WTC11 (cell line): Measurements from ENCODE around the gene TBC1D22A. TPM values are rescaled to one million over a fixed set of nuclear protein-coding genes. Genes with fewer than 3 reads are reported as not detected.

ENCODE experiments used
- ATAC-seq: fragments of 200-7000 bp; cut with Tn5 transposase; 2 replicates; pipeline ENCODE4 v1.10.0; 2021; ENCODE audit warnings: mild to moderate bottlenecking, moderate library complexity
- CTCF ChIA-PET: fragments of 300-600 bp; sonication (Branson Sonifier 250); formaldehyde crosslinking; loops from one replicate; lab custom pipeline; 2021; ENCODE audit warnings: antibody characterized with exemption; lab: Charles Lee
- POLR2A ChIA-PET: fragments of 350-600 bp; sonication (Branson Sonifier 250); formaldehyde crosslinking; loops from one replicate; lab custom pipeline; 2021; ENCODE audit warnings: antibody characterized with exemption; lab: Charles Lee
- DNase-seq: peaks from one replicate; pipeline ENCODE4 v3.0.0; 2021; ENCODE audit warnings: low spot score
- H3K27ac Mint-ChIP-seq: 2 replicates; pipeline ENCODE4 v1.8.0; 2021; ENCODE audit warnings: mixed read lengths
- H3K27me3 Mint-ChIP-seq: 2 replicates; pipeline ENCODE4 v1.8.0; 2021; ENCODE audit warnings: low read depth, mild to moderate bottlenecking, moderate library complexity, mixed read lengths
- H3K36me3 Mint-ChIP-seq: 2 replicates; pipeline ENCODE4 v1.8.0; 2021; ENCODE audit warnings: mixed read lengths
- H3K4me1 Mint-ChIP-seq: 2 replicates; pipeline ENCODE4 v1.8.0; 2022; ENCODE audit warnings: mixed read lengths
- H3K4me3 Mint-ChIP-seq: 2 replicates; pipeline ENCODE4 v1.8.0; 2021; ENCODE audit warnings: mild to moderate bottlenecking, moderate library complexity, mixed read lengths
- H3K9me3 Mint-ChIP-seq: 2 replicates; pipeline ENCODE4 v1.8.0; 2021; ENCODE audit warnings: mixed read lengths
- ESRRA ChIP-seq: sonication (generic); formaldehyde crosslinking; IDR thresholded peaks from 2 replicates; pipeline ENCODE4 v1.8.1; 2022; ENCODE audit warnings: mild to moderate bottlenecking, missing genetic modification reagents, borderline replicate concordance
- NFATC4 ChIP-seq: fragments of 250-450 bp; sonication (Bioruptor Pico); IDR thresholded peaks from 2 replicates; pipeline ENCODE4 v1.9.0; 2021; ENCODE audit warnings: mild to moderate bottlenecking
- TP53 ChIP-seq: sonication (generic); formaldehyde crosslinking; IDR thresholded peaks from 2 replicates; pipeline ENCODE4 v1.8.1; 2023; ENCODE audit warnings: mild to moderate bottlenecking, missing genetic modification reagents
- ZNF121 ChIP-seq: sonication (generic); formaldehyde crosslinking; IDR thresholded peaks from 2 replicates; pipeline ENCODE4 v1.8.0; 2023; ENCODE audit warnings: missing genetic modification reagents
- ZNF232 ChIP-seq: sonication (generic); formaldehyde crosslinking; IDR thresholded peaks from 2 replicates; pipeline ENCODE4 v1.8.0; 2022; ENCODE audit warnings: mild to moderate bottlenecking, missing genetic modification reagents
- ZNF263 ChIP-seq: sonication (generic); formaldehyde crosslinking; IDR thresholded peaks from 2 replicates; pipeline ENCODE4 v1.8.1; 2022; ENCODE audit warnings: low read depth, mild to moderate bottlenecking, moderate library complexity, missing genetic modification reagents
- ZNF317 ChIP-seq: sonication (generic); formaldehyde crosslinking; IDR thresholded peaks from 2 replicates; pipeline ENCODE4 v1.8.1; 2023; ENCODE audit warnings: low read depth, mild to moderate bottlenecking, moderate library complexity, missing genetic modification reagents, borderline replicate concordance
- ZNF423 ChIP-seq: fragments of 250-450 bp; sonication (Bioruptor Pico); IDR thresholded peaks from 2 replicates; pipeline ENCODE4 v2.1.2; 2022; ENCODE audit warnings: mild to moderate bottlenecking, moderate library complexity
- ZNF671 ChIP-seq: fragments of 250-450 bp; sonication (Bioruptor Pico); IDR thresholded peaks from 2 replicates; pipeline ENCODE4 v1.8.0; 2021; ENCODE audit warnings: mild to moderate bottlenecking
- total RNA-seq: library from RNA; stranded (reverse); gene quantifications from 3 replicates; pipeline ENCODE4 v1.2.3, GENCODE V29; 2021
- TF ChIP-seq, protein P1 (sequence below): sonication (generic); formaldehyde crosslinking; IDR thresholded peaks from 2 replicates; pipeline ENCODE4 v1.8.0; 2022; ENCODE audit warnings: mild to moderate bottlenecking, missing genetic modification reagents
- TF ChIP-seq, protein P2 (sequence below): sonication (generic); formaldehyde crosslinking; IDR thresholded peaks from 2 replicates; pipeline ENCODE4 v1.8.0; 2023; ENCODE audit warnings: mild to moderate bottlenecking, missing genetic modification reagents
- TF ChIP-seq, protein P3 (sequence below): sonication (generic); formaldehyde crosslinking; IDR thresholded peaks from 2 replicates; pipeline ENCODE4 v1.8.0; 2023; ENCODE audit warnings: missing genetic modification reagents
- TF ChIP-seq, protein P4 (sequence below): sonication (generic); formaldehyde crosslinking; IDR thresholded peaks from 2 replicates; pipeline ENCODE4 v1.8.1; 2023; ENCODE audit warnings: mild to moderate bottlenecking, missing genetic modification reagents, moderate library complexity
- TF ChIP-seq, protein P5 (sequence below): sonication (generic); formaldehyde crosslinking; IDR thresholded peaks from 2 replicates; pipeline ENCODE4 v1.8.1; 2022; ENCODE audit warnings: low read depth, missing genetic modification reagents, borderline replicate concordance
- TF ChIP-seq, protein P6 (sequence below): fragments of 250-450 bp; sonication (Bioruptor Pico); IDR thresholded peaks from 2 replicates; pipeline ENCODE4 v1.9.0; 2021; ENCODE audit warnings: mild to moderate bottlenecking, borderline replicate concordance
- TF ChIP-seq, protein P7 (sequence below): sonication (generic); formaldehyde crosslinking; IDR thresholded peaks from 2 replicates; pipeline ENCODE4 v1.8.1; 2023; ENCODE audit warnings: mild to moderate bottlenecking, missing genetic modification reagents, borderline replicate concordance
- TF ChIP-seq, protein P8 (sequence below): fragments of 250-450 bp; sonication (Bioruptor Pico); IDR thresholded peaks from 2 replicates; pipeline ENCODE4 v1.8.0; 2021; ENCODE audit warnings: mild to moderate bottlenecking
- TF ChIP-seq, protein P9 (sequence below): sonication (generic); formaldehyde crosslinking; IDR thresholded peaks from 2 replicates; pipeline ENCODE4 v1.8.1; 2022; ENCODE audit warnings: mild to moderate bottlenecking, missing genetic modification reagents, moderate library complexity, borderline replicate concordance

Gene TBC1D22A
- total RNA-seq, 1 experiment from 2014 or later: 18.1 TPM

DNA sequence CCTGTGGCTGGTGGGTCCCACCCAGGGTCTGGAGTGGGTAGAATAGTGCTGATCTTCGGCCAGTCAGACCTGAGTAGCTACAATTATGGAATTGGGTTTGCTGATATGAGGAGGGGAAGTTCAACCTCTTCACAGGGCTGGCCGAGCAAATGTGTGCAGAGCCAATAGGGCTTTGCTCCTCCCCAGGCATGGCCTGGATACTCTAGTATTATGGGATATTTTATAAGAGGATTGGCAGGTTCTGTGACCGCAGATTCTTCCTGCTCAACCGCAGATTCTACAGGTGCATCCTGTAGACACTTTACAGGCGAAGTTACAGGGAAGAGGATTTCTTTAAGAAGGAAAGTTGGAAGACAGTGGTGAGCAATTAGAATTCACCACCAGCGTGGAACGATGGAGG lies 44.3 kb downstream of the TBC1D22A start (continued):
- TF ChIP-seq ZNF671 (CRISPR knock-in tag) (no peak), TP53 (CRISPR knock-in tag) (no peak), ZNF263 (CRISPR knock-in tag) (no peak), ZNF232 (CRISPR knock-in tag) (no peak)
- TF ChIP-seq, protein P1, sequence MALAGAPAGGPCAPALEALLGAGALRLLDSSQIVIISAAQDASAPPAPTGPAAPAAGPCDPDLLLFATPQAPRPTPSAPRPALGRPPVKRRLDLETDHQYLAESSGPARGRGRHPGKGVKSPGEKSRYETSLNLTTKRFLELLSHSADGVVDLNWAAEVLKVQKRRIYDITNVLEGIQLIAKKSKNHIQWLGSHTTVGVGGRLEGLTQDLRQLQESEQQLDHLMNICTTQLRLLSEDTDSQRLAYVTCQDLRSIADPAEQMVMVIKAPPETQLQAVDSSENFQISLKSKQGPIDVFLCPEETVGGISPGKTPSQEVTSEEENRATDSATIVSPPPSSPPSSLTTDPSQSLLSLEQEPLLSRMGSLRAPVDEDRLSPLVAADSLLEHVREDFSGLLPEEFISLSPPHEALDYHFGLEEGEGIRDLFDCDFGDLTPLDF (CRISPR knock-in tag): no peak
- TF ChIP-seq, protein P2, sequence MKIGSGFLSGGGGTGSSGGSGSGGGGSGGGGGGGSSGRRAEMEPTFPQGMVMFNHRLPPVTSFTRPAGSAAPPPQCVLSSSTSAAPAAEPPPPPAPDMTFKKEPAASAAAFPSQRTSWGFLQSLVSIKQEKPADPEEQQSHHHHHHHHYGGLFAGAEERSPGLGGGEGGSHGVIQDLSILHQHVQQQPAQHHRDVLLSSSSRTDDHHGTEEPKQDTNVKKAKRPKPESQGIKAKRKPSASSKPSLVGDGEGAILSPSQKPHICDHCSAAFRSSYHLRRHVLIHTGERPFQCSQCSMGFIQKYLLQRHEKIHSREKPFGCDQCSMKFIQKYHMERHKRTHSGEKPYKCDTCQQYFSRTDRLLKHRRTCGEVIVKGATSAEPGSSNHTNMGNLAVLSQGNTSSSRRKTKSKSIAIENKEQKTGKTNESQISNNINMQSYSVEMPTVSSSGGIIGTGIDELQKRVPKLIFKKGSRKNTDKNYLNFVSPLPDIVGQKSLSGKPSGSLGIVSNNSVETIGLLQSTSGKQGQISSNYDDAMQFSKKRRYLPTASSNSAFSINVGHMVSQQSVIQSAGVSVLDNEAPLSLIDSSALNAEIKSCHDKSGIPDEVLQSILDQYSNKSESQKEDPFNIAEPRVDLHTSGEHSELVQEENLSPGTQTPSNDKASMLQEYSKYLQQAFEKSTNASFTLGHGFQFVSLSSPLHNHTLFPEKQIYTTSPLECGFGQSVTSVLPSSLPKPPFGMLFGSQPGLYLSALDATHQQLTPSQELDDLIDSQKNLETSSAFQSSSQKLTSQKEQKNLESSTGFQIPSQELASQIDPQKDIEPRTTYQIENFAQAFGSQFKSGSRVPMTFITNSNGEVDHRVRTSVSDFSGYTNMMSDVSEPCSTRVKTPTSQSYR (CRISPR knock-in tag): no peak
- TF ChIP-seq, protein P3, sequence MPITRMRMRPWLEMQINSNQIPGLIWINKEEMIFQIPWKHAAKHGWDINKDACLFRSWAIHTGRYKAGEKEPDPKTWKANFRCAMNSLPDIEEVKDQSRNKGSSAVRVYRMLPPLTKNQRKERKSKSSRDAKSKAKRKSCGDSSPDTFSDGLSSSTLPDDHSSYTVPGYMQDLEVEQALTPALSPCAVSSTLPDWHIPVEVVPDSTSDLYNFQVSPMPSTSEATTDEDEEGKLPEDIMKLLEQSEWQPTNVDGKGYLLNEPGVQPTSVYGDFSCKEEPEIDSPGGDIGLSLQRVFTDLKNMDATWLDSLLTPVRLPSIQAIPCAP (CRISPR knock-in tag): no peak

DNA sequence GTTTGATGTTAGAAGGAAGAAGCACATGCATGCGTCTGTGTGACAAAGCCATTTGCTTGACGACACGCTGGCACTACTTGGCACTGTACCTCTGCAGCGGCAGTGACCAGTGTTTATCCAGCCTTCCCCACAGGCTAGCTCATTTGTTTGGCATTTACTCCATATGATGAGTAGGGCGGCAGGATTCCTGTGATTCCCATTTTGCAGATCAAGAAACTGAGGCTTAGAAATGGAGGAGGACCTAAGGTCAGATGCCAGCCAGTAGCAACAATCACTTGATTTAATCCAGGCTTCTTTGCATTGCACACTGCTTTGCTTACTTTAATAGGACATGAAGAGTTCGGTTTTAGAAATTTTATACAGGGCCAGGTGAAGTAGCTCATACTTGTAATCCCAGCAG lies 45.0 kb downstream of the TBC1D22A start:
- ATAC-seq (no peak), DNase-seq (no peak)
- Mint-ChIP-seq H3K9me3 (no peaks in the 10 kb centered on the region), H3K27me3 (no peaks in the 10 kb centered on the region; the same call in 1 of the 2 replicates), H3K36me3 (peaks cover 10% of the 10 kb centered on the region), H3K4me3 (no peak overlapping the region), H3K27ac (no peak overlapping the region), H3K4me1 (peaks cover 12% of the 10 kb centered on the region)
- ChIA-PET CTCF (interaction anchor here (0.7 to 1.9 kb wide), 2 partner anchors 9 to 796 kb away, joined by 3 to 7 read pairs; no protein-coding TSS in a partner anchor), POLR2A (no interaction called here)
- TF ChIP-seq, protein P4, sequence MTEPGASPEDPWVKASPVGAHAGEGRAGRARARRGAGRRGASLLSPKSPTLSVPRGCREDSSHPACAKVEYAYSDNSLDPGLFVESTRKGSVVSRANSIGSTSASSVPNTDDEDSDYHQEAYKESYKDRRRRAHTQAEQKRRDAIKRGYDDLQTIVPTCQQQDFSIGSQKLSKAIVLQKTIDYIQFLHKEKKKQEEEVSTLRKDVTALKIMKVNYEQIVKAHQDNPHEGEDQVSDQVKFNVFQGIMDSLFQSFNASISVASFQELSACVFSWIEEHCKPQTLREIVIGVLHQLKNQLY: no peak
- TF ChIP-seq ESRRA (CRISPR knock-in tag) (no peak), ZNF121 (no peak), ZNF317 (CRISPR knock-in tag) (no peak), NFATC4 (CRISPR knock-in tag) (no peak), ZNF423 (CRISPR knock-in tag) (no peak)
- TF ChIP-seq, protein P5, sequence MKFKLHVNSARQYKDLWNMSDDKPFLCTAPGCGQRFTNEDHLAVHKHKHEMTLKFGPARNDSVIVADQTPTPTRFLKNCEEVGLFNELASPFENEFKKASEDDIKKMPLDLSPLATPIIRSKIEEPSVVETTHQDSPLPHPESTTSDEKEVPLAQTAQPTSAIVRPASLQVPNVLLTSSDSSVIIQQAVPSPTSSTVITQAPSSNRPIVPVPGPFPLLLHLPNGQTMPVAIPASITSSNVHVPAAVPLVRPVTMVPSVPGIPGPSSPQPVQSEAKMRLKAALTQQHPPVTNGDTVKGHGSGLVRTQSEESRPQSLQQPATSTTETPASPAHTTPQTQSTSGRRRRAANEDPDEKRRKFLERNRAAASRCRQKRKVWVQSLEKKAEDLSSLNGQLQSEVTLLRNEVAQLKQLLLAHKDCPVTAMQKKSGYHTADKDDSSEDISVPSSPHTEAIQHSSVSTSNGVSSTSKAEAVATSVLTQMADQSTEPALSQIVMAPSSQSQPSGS (CRISPR knock-in tag): no peak
- TF ChIP-seq, protein P6, sequence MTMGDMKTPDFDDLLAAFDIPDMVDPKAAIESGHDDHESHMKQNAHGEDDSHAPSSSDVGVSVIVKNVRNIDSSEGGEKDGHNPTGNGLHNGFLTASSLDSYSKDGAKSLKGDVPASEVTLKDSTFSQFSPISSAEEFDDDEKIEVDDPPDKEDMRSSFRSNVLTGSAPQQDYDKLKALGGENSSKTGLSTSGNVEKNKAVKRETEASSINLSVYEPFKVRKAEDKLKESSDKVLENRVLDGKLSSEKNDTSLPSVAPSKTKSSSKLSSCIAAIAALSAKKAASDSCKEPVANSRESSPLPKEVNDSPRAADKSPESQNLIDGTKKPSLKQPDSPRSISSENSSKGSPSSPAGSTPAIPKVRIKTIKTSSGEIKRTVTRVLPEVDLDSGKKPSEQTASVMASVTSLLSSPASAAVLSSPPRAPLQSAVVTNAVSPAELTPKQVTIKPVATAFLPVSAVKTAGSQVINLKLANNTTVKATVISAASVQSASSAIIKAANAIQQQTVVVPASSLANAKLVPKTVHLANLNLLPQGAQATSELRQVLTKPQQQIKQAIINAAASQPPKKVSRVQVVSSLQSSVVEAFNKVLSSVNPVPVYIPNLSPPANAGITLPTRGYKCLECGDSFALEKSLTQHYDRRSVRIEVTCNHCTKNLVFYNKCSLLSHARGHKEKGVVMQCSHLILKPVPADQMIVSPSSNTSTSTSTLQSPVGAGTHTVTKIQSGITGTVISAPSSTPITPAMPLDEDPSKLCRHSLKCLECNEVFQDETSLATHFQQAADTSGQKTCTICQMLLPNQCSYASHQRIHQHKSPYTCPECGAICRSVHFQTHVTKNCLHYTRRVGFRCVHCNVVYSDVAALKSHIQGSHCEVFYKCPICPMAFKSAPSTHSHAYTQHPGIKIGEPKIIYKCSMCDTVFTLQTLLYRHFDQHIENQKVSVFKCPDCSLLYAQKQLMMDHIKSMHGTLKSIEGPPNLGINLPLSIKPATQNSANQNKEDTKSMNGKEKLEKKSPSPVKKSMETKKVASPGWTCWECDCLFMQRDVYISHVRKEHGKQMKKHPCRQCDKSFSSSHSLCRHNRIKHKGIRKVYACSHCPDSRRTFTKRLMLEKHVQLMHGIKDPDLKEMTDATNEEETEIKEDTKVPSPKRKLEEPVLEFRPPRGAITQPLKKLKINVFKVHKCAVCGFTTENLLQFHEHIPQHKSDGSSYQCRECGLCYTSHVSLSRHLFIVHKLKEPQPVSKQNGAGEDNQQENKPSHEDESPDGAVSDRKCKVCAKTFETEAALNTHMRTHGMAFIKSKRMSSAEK (CRISPR knock-in tag): no peak
- TF ChIP-seq, protein P7, sequence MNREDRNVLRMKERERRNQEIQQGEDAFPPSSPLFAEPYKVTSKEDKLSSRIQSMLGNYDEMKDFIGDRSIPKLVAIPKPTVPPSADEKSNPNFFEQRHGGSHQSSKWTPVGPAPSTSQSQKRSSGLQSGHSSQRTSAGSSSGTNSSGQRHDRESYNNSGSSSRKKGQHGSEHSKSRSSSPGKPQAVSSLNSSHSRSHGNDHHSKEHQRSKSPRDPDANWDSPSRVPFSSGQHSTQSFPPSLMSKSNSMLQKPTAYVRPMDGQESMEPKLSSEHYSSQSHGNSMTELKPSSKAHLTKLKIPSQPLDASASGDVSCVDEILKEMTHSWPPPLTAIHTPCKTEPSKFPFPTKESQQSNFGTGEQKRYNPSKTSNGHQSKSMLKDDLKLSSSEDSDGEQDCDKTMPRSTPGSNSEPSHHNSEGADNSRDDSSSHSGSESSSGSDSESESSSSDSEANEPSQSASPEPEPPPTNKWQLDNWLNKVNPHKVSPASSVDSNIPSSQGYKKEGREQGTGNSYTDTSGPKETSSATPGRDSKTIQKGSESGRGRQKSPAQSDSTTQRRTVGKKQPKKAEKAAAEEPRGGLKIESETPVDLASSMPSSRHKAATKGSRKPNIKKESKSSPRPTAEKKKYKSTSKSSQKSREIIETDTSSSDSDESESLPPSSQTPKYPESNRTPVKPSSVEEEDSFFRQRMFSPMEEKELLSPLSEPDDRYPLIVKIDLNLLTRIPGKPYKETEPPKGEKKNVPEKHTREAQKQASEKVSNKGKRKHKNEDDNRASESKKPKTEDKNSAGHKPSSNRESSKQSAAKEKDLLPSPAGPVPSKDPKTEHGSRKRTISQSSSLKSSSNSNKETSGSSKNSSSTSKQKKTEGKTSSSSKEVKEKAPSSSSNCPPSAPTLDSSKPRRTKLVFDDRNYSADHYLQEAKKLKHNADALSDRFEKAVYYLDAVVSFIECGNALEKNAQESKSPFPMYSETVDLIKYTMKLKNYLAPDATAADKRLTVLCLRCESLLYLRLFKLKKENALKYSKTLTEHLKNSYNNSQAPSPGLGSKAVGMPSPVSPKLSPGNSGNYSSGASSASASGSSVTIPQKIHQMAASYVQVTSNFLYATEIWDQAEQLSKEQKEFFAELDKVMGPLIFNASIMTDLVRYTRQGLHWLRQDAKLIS (CRISPR knock-in tag): no peak
- TF ChIP-seq, protein P8, sequence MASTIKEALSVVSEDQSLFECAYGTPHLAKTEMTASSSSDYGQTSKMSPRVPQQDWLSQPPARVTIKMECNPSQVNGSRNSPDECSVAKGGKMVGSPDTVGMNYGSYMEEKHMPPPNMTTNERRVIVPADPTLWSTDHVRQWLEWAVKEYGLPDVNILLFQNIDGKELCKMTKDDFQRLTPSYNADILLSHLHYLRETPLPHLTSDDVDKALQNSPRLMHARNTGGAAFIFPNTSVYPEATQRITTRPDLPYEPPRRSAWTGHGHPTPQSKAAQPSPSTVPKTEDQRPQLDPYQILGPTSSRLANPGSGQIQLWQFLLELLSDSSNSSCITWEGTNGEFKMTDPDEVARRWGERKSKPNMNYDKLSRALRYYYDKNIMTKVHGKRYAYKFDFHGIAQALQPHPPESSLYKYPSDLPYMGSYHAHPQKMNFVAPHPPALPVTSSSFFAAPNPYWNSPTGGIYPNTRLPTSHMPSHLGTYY (CRISPR knock-in tag): no peak
- TF ChIP-seq, protein P9, sequence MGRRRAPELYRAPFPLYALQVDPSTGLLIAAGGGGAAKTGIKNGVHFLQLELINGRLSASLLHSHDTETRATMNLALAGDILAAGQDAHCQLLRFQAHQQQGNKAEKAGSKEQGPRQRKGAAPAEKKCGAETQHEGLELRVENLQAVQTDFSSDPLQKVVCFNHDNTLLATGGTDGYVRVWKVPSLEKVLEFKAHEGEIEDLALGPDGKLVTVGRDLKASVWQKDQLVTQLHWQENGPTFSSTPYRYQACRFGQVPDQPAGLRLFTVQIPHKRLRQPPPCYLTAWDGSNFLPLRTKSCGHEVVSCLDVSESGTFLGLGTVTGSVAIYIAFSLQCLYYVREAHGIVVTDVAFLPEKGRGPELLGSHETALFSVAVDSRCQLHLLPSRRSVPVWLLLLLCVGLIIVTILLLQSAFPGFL (CRISPR knock-in tag): no peak
